Keratinocyte (primary cell): ENCODE measurements around the gene CCDC102B. TPM values are rescaled to one million over a fixed set of nuclear protein-coding genes. Genes with fewer than 3 reads are reported as not detected.
"Not testable (repeated sequence)": the region's sequence is repeated elsewhere in the genome, so short reads cannot be mapped to it uniquely, and the experiment has no call there.

ENCODE experiments used
- DNase-seq: peaks from one replicate; pipeline ENCODE4 v3.0.0-alpha.2; 2011; ENCODE audit warnings: low read depth, missing footprints, low spot score
- FAIRE-seq: peaks from 2 replicates; lab custom pipeline; 2011; peaks lifted over from hg19 to GRCh38; lab: Jason Lieb, UNC
- H2AFZ ChIP-seq: 2 replicates; pipeline ENCODE4 v1.6.0; 2012; ENCODE audit warnings: low read length, control low read depth, inconsistent platforms; ENCODE audit not compliant: control insufficient read depth
- H3K27ac ChIP-seq: 2 replicates; pipeline ENCODE4 v1.5.1; 2011; ENCODE audit warnings: low read length; ENCODE audit not compliant: control insufficient read depth, insufficient read depth
- H3K27me3 ChIP-seq: 3 replicates; pipeline ENCODE4 v1.6.0; 2011; ENCODE audit warnings: low read length; ENCODE audit not compliant: control insufficient read depth, insufficient read depth; ENCODE audit errors: extremely low read depth
- H3K36me3 ChIP-seq, 2 experiments: 2 replicates in 1 of 2; 3 replicates in 1 of 2; pipeline ENCODE4 v1.5.1; 2011; ENCODE audit warnings: low read length in 2 of 2, mild to moderate bottlenecking in 1 of 2; ENCODE audit not compliant: control insufficient read depth in 2 of 2, insufficient read depth in 2 of 2; ENCODE audit errors: extremely low read depth in 1 of 2
- H3K4me1 ChIP-seq: 3 replicates; pipeline ENCODE4 v1.5.1; 2011; ENCODE audit warnings: low read length; ENCODE audit not compliant: control insufficient read depth, insufficient read depth; ENCODE audit errors: extremely low read depth
- H3K4me2 ChIP-seq: 3 replicates; pipeline ENCODE4 v1.6.0; 2011; ENCODE audit warnings: low read depth, low read length; ENCODE audit not compliant: control insufficient read depth, insufficient read depth; ENCODE audit errors: extremely low read depth
- H3K4me3 ChIP-seq, 3 experiments: fragments of 200-600 bp in 1 of 3; sonication (generic) in 1 of 3; 2 replicates in 2 of 3; 3 replicates in 1 of 3; pipeline ENCODE4 v1.5.1; 2011 to 2016; ENCODE audit warnings: low read length in 3 of 3, mild to moderate bottlenecking in 3 of 3, control low read depth in 2 of 3, inconsistent platforms in 1 of 3, low read depth in 1 of 3, mixed read lengths in 1 of 3, mixed run types in 1 of 3, moderate library complexity in 1 of 3; ENCODE audit not compliant: control insufficient read depth in 2 of 3, insufficient read depth in 2 of 3; ENCODE audit errors: extremely low read depth in 1 of 3
- H3K79me2 ChIP-seq: 2 replicates; pipeline ENCODE4 v1.6.0; 2012; ENCODE audit warnings: low read length; ENCODE audit not compliant: control insufficient read depth, insufficient read depth
- H3K9ac ChIP-seq: 3 replicates; pipeline ENCODE4 v1.6.0; 2011; ENCODE audit warnings: low read length; ENCODE audit not compliant: control insufficient read depth, insufficient read depth; ENCODE audit errors: extremely low read depth
- H3K9me1 ChIP-seq: 3 replicates; pipeline ENCODE4 v1.6.0; 2011; ENCODE audit warnings: low read length; ENCODE audit not compliant: control insufficient read depth, insufficient read depth; ENCODE audit errors: extremely low read depth
- H3K9me3 ChIP-seq: 2 replicates; pipeline ENCODE4 v1.5.1; 2012; ENCODE audit warnings: low read depth, low read length; ENCODE audit not compliant: control insufficient read depth
- H4K20me1 ChIP-seq: 3 replicates; pipeline ENCODE4 v1.6.0; 2011; ENCODE audit warnings: low read length; ENCODE audit not compliant: control insufficient read depth, insufficient read depth; ENCODE audit errors: extremely low read depth
- EZH2 ChIP-seq: IDR thresholded peaks from one replicate; pipeline ENCODE4 v1.6.1; 2012; ENCODE audit warnings: inconsistent platforms, mild to moderate bottlenecking, low read length, moderate library complexity
- dilution Hi-C: fragments of 300-500 bp; cut with MboI; formaldehyde crosslinking; loops from one replicate; pipeline ENCODE4 v1.7.0; 2020; ENCODE audit warnings: low sequenced_read_pairs; ENCODE audit not compliant: extremely low pct_ligation_motif_present
- polyA plus RNA-seq, 5 experiments: library from polyadenylated mRNA; depleted of rRNA in 3 of 5; stranded (reverse) in 3 of 5; stranded (forward) in 1 of 5; unstranded in 1 of 5; fragments of >200 nt; gene quantifications; 1 replicate in 1 of 5; 2 replicates in 3 of 5; 3 replicates in 1 of 5; pipeline versions ENCODE4 v1.2.1 to v1.2.3, GENCODE V29; 2011 to 2012; ENCODE audit warnings: missing spikeins in 2 of 5, low read depth in 1 of 5, low replicate concordance in 1 of 5
- TF ChIP-seq, protein P1 (sequence below), 3 experiments: IDR thresholded peaks in 1 of 3; conservative IDR thresholded peaks in 1 of 3; optimal IDR thresholded peaks in 1 of 3; 2 replicates in 2 of 3; 3 replicates in 1 of 3; pipeline versions ENCODE3 to v1.5.1; 2011; ENCODE audit warnings: low read length in 3 of 3, mild to moderate bottlenecking in 3 of 3, moderate library complexity in 2 of 3, control low read depth in 1 of 3, inconsistent platforms in 1 of 3; ENCODE audit not compliant: insufficient read depth in 2 of 3; ENCODE audit errors: extremely low read depth in 1 of 3

The CCDC102B gene
- polyA plus RNA-seq, 1 donor (not counting 4 experiments of a cell fraction or from before 2014, with no cell fraction given) = 0.60 TPM

- Histone ChIP-seq H3K9me1 (no peaks in the 10 kb centered on the region), H3K4me1 (no peaks in the 10 kb centered on the region), H3K4me2 (no peak overlapping the region), H3K36me3 (no peaks in the 10 kb centered on the region), H3K4me3 (no peak overlapping the region), H3K79me2 (no peaks in the 10 kb centered on the region), H2AFZ (no peak overlapping the region), H3K9me3 (no peaks in the 10 kb centered on the region), H3K9ac (no peak overlapping the region), H4K20me1 (no peaks in the 10 kb centered on the region), H3K27me3 (no peaks in the 10 kb centered on the region), H3K27ac (no peak overlapping the region)
- FAIRE-seq = no peak
- TF ChIP-seq, protein P1, sequence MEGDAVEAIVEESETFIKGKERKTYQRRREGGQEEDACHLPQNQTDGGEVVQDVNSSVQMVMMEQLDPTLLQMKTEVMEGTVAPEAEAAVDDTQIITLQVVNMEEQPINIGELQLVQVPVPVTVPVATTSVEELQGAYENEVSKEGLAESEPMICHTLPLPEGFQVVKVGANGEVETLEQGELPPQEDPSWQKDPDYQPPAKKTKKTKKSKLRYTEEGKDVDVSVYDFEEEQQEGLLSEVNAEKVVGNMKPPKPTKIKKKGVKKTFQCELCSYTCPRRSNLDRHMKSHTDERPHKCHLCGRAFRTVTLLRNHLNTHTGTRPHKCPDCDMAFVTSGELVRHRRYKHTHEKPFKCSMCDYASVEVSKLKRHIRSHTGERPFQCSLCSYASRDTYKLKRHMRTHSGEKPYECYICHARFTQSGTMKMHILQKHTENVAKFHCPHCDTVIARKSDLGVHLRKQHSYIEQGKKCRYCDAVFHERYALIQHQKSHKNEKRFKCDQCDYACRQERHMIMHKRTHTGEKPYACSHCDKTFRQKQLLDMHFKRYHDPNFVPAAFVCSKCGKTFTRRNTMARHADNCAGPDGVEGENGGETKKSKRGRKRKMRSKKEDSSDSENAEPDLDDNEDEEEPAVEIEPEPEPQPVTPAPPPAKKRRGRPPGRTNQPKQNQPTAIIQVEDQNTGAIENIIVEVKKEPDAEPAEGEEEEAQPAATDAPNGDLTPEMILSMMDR (optimal IDR thresholded peaks at IDR 0.05 in 1 of 3, IDR thresholded peaks at IDR 0.05 in 1 of 3, conservative IDR thresholded peaks at IDR 0.05 in 1 of 3; ENCODE audit: extremely low read depth in 1 of 3, insufficient read depth in 2 of 3, low read length in 3 of 3) = no peak
- no peak for TF ChIP-seq EZH2
- dilution Hi-C loops = no loop called here
- DNase-seq = no peak
These were observed 75.1 kb downstream of the CCDC102B start for GRCh38 chr18:68873003-68873402.

GRCh38 chr18:68874361-68874760 is 76.5 kb downstream of the CCDC102B start:
- Histone ChIP-seq H3K36me3 (no peaks in the 10 kb centered on the region), H3K27ac (no peak overlapping the region), H3K4me1 (no peaks in the 10 kb centered on the region), H3K4me2 (no peak overlapping the region), H3K4me3 (no peak overlapping the region), H2AFZ (no peak overlapping the region), H3K9me1 (no peaks in the 10 kb centered on the region), H3K79me2 (no peaks in the 10 kb centered on the region), H3K27me3 (no peaks in the 10 kb centered on the region), H3K9ac (no peak overlapping the region), H3K9me3 (no peaks in the 10 kb centered on the region), H4K20me1 (no peaks in the 10 kb centered on the region)
- no peak for TF ChIP-seq EZH2
- TF ChIP-seq, protein P1 (optimal IDR thresholded peaks at IDR 0.05 in 1 of 3, IDR thresholded peaks at IDR 0.05 in 1 of 3, conservative IDR thresholded peaks at IDR 0.05 in 1 of 3; ENCODE audit: extremely low read depth in 1 of 3, insufficient read depth in 2 of 3, low read length in 3 of 3) = no peak
- dilution Hi-C loops = no loop called here
- no peak for FAIRE-seq
- DNase-seq = no peak

DNA sequence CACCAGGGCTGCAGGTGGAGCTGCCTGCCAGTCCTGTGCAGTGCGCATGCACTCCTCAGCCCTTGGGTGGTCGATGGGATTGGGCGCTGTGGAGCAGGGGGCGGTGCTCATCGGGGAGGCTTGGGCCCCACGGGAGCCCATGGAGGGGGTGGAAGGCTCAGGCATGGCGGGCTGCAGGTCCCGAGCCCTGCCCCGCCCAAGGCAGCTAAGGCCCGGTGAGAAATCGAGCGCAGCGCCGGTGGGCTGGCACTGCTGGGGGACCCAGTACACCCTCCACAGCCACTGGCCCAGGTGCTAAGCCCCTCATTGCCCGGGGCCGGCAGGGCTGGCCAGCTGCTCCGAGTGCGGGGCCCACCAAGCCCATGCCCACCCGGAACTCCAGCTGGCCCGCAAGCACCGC is 82.1 kb downstream of the CCDC102B start:
- H3K4me3 ChIP-seq, H3K27me3 ChIP-seq, H3K9me3 ChIP-seq, H2AFZ ChIP-seq, H3K4me1 ChIP-seq, dilution Hi-C loops, H4K20me1 ChIP-seq, DNase-seq, H3K79me2 ChIP-seq, H3K4me2 ChIP-seq, H3K9ac ChIP-seq, H3K36me3 ChIP-seq, FAIRE-seq, H3K9me1 ChIP-seq, H3K27ac ChIP-seq: not testable (repeated sequence)
